Glomerular visceral epithelial cell (primary cell): ENCODE results near the gene FAM184B.

Experiments
- DNase-seq: peaks from one replicate; pipeline ENCODE4 v3.0.0-alpha.2; 2016; ENCODE audit errors: extremely low spot score

Gene FAM184B

GRCh38 chr4:17773135-17773698 lies 8.2 kb downstream of the FAM184B start:
- no peak for DNase-seq

- DNase-seq, result no peak
These were observed 10.0 kb downstream of the FAM184B start for GRCh38 chr4:17771284-17771908.

GRCh38 chr4:17770845-17771244 lies 10.6 kb downstream of the FAM184B start:
- DNase-seq, result no peak

- DNase-seq, result no peak
These were observed 11.8 kb downstream of the FAM184B start for GRCh38 chr4:17769406-17770174.

- no peak for DNase-seq
These were observed 14.5 kb downstream of the FAM184B start for GRCh38 chr4:17766826-17767458.

- DNase-seq, result no peak
These were observed 15.7 kb downstream of the FAM184B start for GRCh38 chr4:17765514-17766286.

GRCh38 chr4:17763931-17764330 lies 17.5 kb downstream of the FAM184B start:
- DNase-seq, result no peak

GRCh38 chr4:17763416-17763815 lies 18.0 kb downstream of the FAM184B start:
- no peak for DNase-seq

GRCh38 chr4:17762726-17763125 lies 18.7 kb downstream of the FAM184B start:
- no peak for DNase-seq

- DNase-seq, result no peak
These were observed 20.4 kb downstream of the FAM184B start for GRCh38 chr4:17761062-17761461.

- no peak for DNase-seq
These were observed 20.8 kb downstream of the FAM184B start for GRCh38 chr4:17760626-17761025.

- DNase-seq, result no peak
These were observed 22.9 kb downstream of the FAM184B start for GRCh38 chr4:17758485-17758884.

- no peak for DNase-seq
These were observed 23.8 kb downstream of the FAM184B start for GRCh38 chr4:17757621-17758020.

GRCh38 chr4:17753646-17754045 lies 27.8 kb downstream of the FAM184B start:
- DNase-seq, result no peak

GRCh38 chr4:17740702-17741101 lies 40.7 kb downstream of the FAM184B start:
- no peak for DNase-seq

- no peak for DNase-seq
These were observed 44.9 kb downstream of the FAM184B start for GRCh38 chr4:17736484-17736883.

- DNase-seq, result no peak
These were observed 54.5 kb downstream of the FAM184B start for GRCh38 chr4:17726911-17727310.

GRCh38 chr4:17723648-17724047 lies 57.8 kb downstream of the FAM184B start:
- no peak for DNase-seq

- DNase-seq, result no peak
These were observed 59.1 kb downstream of the FAM184B start for GRCh38 chr4:17722356-17722700.

GRCh38 chr4:17721496-17722355 lies 59.7 kb downstream of the FAM184B start:
- DNase-seq, result no peak

GRCh38 chr4:17719106-17719505 lies 62.3 kb downstream of the FAM184B start:
- no peak for DNase-seq
